BLaER1 (cell line): ENCODE results near the gene UQCRH.
"Not testable (repeated sequence)": the region's sequence is repeated elsewhere in the genome, so short reads cannot be mapped to it uniquely, and the experiment has no call there.

Source experiments
- H3K27ac ChIP-seq: shearing (Covaris generic); formaldehyde crosslinking; 2 replicates; pipeline ENCODE4 v1.8.1; 2022
- H3K27me3 ChIP-seq: shearing (Covaris generic); formaldehyde crosslinking; 2 replicates; pipeline ENCODE4 v1.8.1; 2022
- H3K36me3 ChIP-seq: shearing (Covaris generic); formaldehyde crosslinking; 2 replicates; pipeline ENCODE4 v1.8.1; 2022
- H3K4me1 ChIP-seq: shearing (Covaris generic); formaldehyde crosslinking; 2 replicates; pipeline ENCODE4 v1.8.1; 2022
- H3K4me2 ChIP-seq: shearing (Covaris generic); formaldehyde crosslinking; 2 replicates; pipeline ENCODE4 v1.8.1; 2022
- H3K4me3 ChIP-seq: shearing (Covaris generic); formaldehyde crosslinking; 2 replicates; pipeline ENCODE4 v1.8.1; 2022
- H3K9ac ChIP-seq: shearing (Covaris generic); formaldehyde crosslinking; 2 replicates; pipeline ENCODE4 v1.8.1; 2022
- H3K9me3 ChIP-seq: shearing (Covaris generic); formaldehyde crosslinking; 2 replicates; pipeline ENCODE4 v1.8.1; 2022
- H4K20me1 ChIP-seq: shearing (Covaris generic); formaldehyde crosslinking; 2 replicates; pipeline ENCODE4 v1.8.1; 2022
- Cebpa-rat ChIP-seq: shearing (Covaris generic); IDR thresholded peaks from 2 replicates; pipeline ENCODE4 v1.8.1; 2022

UQCRH gene

DNA sequence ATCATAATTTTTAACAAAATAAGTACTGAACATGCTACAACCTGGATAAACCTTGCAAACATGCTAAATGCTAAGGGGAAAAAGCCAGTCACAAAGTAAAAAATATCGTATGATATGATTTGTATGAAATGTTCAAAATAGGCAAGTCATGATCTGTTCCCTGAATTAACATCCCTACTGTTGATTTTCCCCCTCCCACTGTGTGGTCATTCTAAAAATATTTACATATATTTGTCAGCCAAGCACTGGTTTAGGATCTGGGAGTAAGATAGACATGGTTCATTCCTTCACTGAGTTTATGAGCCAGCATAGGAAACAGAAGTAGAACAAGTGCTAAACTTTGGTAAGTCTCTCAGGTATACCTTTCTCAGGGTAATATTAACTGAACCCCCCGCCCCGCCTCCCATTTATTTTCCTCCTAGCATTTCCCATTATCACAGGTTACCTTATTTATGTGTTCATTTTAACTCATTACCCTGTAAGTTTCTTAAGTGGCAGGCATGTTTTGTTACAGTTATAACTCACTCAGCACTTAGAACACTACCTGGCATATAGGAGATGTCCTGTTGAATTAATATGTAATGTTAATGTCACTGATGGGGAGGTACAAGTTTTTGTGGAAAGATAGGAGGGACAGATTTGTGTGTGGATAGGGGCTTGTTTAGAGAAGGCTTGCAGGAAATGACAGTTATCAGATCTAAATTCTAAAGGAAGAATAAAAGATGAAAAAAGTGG, 12.3 kb downstream of the UQCRH start:
- H3K36me3 ChIP-seq: peaks cover 78% of the 10 kb centered on the region

DNA sequence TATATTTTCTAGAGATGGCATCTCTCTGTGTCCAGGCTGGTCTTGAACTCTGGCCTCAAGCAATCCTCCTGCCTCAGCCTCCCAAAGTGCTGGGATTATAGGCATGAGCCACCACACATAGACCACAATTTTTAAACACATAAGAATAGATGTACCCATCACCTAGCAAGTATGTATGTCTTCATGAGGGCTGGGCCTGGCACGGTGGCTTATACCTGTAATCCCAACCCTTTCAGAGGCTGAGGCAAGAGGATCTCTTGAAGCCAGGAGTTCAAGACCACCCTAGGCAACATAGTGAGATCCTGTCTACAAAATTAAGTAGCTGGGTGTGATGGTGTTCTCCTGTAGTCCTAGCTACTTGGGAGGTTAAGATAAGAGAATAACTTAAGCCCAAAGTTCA, 13.8 kb downstream of the UQCRH start:
- no peaks in the 10 kb centered on the region for H3K9me3 ChIP-seq
- 0 out of 2 replicates have a peak, but pooled peaks cover 3% of the 10 kb centered on the region for H4K20me1 ChIP-seq
- H3K4me1 ChIP-seq: peaks cover 6% of the 10 kb centered on the region; the same call in 1 of the 2 replicates
- H3K9ac ChIP-seq: no peak overlapping the region
- no peak overlapping the region for H3K4me3 ChIP-seq
- peaks cover 63% of the 10 kb centered on the region for H3K36me3 ChIP-seq
- H3K27me3 ChIP-seq: no peaks in the 10 kb centered on the region
- no peak overlapping the region for H3K4me2 ChIP-seq
- no peak overlapping the region for H3K27ac ChIP-seq
- TF ChIP-seq Cebpa-rat: no peak

More for the DNA sequence above, 12.3 kb downstream of the UQCRH start:
- Histone ChIP-seq H3K27me3 (no peaks in the 10 kb centered on the region), H3K9ac (no peak overlapping the region), H3K9me3 (no peaks in the 10 kb centered on the region), H3K4me2 (no peak overlapping the region), H3K4me3 (no peak overlapping the region), H4K20me1 (0 out of 2 replicates have a peak, but pooled peaks cover 12% of the 10 kb centered on the region), H3K27ac (no peak overlapping the region), H3K4me1 (no peaks in the 10 kb centered on the region)
- no peak for TF ChIP-seq Cebpa-rat

DNA sequence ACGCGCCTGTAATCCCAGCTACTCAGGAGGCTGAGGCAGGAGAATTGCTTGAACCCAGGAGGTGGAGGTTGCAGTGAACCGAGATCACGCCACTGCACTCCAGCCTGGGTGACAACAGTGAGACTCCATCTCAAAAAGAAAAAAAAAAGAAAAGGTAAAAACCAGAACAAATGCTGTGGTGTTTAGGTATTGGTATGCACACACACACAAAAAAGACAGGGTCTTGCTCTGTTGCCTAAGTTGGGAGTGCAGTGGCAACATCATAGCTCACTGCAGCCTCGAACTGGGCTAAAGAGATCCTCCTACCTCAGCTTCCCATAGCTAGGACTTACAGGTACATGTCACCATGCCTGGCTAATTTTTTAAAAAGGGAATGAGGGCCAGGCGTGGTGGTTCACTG, 15.8 kb downstream of the UQCRH start:
- H3K4me2 ChIP-seq: not testable (repeated sequence)

DNA sequence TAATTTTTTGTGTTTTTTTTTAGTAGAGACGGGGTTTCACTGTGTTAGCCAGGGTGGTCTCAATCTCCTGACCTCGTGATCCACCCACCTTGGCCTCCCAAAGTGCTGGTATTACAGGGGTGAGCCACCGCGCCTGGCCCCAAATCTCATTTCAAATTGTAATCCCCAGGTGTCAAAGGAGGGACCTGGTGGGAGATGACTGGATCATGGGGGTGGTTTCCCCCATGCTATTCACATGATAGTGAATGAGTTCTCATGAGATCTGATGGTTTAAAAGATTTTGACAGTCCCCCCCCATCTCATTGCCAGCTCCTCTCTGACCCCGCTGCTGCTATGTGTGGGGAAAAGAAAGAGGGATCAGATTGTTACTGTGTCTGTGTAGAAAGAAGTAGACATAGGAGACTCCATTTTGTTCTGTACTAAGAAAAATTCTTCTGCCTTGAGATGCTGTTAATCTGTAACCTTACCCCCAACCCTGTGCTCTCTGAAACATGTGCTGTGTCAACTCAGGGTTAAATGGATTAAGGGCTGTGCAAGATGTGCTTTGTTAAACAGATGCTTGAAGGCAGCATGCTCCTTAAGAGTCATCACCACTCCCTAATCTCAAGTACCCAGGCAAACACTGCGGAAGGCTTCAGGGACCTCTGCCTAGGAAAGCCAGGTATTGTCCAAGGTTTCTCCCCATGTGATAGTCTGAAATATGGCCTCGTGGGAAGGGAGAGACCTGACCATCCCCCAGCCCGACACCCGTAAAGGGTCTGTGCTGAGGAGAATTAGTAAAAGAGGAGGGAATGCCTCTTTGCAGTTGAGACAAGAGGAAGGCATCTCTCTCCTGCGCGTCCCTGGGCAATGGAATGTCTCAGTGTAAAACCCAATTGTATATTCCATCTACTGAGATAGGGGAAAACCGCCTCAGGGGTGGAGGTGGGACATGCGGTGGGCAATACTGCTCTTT, 16.7 kb downstream of the UQCRH start:
- H3K36me3 ChIP-seq: peaks cover 34% of the 10 kb centered on the region
- not testable (repeated sequence) for H3K9me3 ChIP-seq, H3K4me3 ChIP-seq, H3K4me1 ChIP-seq, H3K27me3 ChIP-seq, H3K9ac ChIP-seq, H4K20me1 ChIP-seq, H3K27ac ChIP-seq, H3K4me2 ChIP-seq

More for the DNA sequence above, 15.8 kb downstream of the UQCRH start:
- not testable (repeated sequence) for H3K27me3 ChIP-seq, H3K4me1 ChIP-seq, H3K9ac ChIP-seq, H3K4me3 ChIP-seq, H3K9me3 ChIP-seq, H4K20me1 ChIP-seq, H3K27ac ChIP-seq
- H3K36me3 ChIP-seq: peaks cover 44% of the 10 kb centered on the region

DNA sequence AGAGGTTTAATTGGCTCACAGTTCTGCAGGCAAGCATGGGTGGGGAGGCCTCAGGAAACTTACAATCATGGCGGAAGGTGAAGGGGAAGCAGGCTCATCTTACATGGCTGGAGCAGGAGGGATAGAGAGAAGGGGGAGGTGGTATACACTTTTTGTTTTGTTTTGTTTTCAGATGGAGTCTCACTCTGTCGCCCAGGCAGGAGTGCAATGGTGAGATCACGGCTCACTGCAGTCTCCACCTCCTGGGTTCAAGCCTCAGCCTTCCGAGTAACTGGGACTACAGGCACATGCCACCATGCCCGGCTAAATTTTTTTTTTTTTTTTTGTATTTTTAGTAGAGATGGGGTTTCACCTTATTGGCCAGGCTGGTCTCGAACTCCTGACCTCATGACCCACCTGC, 18.7 kb downstream of the UQCRH start:
- not testable (repeated sequence) for H3K4me2 ChIP-seq, H3K4me3 ChIP-seq, H4K20me1 ChIP-seq, H3K9me3 ChIP-seq, H3K9ac ChIP-seq, H3K27ac ChIP-seq, H3K27me3 ChIP-seq, H3K4me1 ChIP-seq
- H3K36me3 ChIP-seq: peaks cover 16% of the 10 kb centered on the region

- not testable (repeated sequence) for H3K4me3 ChIP-seq, H3K9ac ChIP-seq, H3K27me3 ChIP-seq, H4K20me1 ChIP-seq, H3K27ac ChIP-seq, H3K9me3 ChIP-seq, H3K4me1 ChIP-seq, H3K4me2 ChIP-seq, H3K36me3 ChIP-seq
Measured at GRCh38 chr1:46325285-46326076, 22.0 kb downstream of the UQCRH start.

DNA sequence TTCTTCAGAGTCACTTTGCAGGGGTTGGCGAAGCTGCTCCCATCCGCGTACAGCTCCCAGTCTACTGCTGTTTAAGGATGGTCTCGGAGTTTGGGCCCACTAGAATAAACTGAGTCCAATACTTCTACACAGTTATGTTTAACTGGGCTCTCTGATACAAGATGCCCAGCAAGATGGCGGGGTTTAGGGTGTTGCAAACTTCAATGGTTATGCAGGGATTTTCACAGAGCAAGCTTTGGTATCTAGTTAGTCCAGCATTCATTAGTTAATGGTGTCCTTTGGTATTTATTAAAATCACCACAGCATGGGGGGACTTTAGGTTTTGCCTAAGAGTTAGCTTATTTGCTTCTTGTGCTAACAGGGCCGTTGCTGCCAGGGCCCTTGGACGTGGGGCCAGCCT, 24.7 kb downstream of the UQCRH start:
- H3K4me1 ChIP-seq, H3K4me3 ChIP-seq, H3K9me3 ChIP-seq, H3K4me2 ChIP-seq, H3K27me3 ChIP-seq, H3K9ac ChIP-seq, H4K20me1 ChIP-seq, H3K27ac ChIP-seq, H3K36me3 ChIP-seq: not testable (repeated sequence)

DNA sequence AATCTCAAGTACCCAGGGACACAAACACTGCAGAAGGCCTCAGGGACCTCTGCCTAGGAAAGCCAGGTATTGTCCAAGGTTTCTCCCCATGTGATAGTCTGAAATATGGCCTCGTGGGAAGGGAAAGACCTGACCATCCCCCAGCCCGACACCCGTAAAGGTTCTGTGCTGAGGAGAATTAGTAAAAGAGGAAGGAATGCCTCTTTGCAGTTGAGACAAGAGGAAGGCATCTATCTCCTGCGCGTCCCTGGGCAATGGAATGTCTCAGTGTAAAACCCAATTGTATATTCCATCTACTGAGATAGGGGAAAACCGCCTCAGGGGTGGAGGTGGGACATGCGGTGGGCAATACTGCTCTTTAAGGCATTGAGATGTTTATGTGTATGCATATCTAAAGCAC, 26.3 kb downstream of the UQCRH start:
- not testable (repeated sequence) for H3K36me3 ChIP-seq, H3K4me3 ChIP-seq, H3K4me1 ChIP-seq, H3K27me3 ChIP-seq, H3K27ac ChIP-seq, H3K9me3 ChIP-seq, H3K9ac ChIP-seq, H4K20me1 ChIP-seq, H3K4me2 ChIP-seq

- H3K4me2 ChIP-seq, H3K4me3 ChIP-seq, H3K9ac ChIP-seq, H3K4me1 ChIP-seq, H3K36me3 ChIP-seq, H4K20me1 ChIP-seq, H3K27ac ChIP-seq, H3K27me3 ChIP-seq, H3K9me3 ChIP-seq: not testable (repeated sequence)
Measured at GRCh38 chr1:46330381-46330780, 26.9 kb downstream of the UQCRH start.

GRCh38 chr1:46331786-46332540, 28.5 kb downstream of the UQCRH start:
- not testable (repeated sequence) for H3K9me3 ChIP-seq, H3K36me3 ChIP-seq, H3K27ac ChIP-seq, H3K27me3 ChIP-seq, H3K4me3 ChIP-seq, H4K20me1 ChIP-seq, H3K4me1 ChIP-seq, H3K9ac ChIP-seq, H3K4me2 ChIP-seq
